ENCODE results near the gene AHNAK. TPM values are rescaled to one million over a fixed set of nuclear protein-coding genes. Genes with fewer than 3 reads are reported as not detected.
"Not testable (repeated sequence)": the region's sequence is repeated elsewhere in the genome, so short reads cannot be mapped to it uniquely, and the experiment has no call there.

AHNAK gene
- total RNA-seq, 1 experiment from 2014 or later: 60.1 TPM

DNA sequence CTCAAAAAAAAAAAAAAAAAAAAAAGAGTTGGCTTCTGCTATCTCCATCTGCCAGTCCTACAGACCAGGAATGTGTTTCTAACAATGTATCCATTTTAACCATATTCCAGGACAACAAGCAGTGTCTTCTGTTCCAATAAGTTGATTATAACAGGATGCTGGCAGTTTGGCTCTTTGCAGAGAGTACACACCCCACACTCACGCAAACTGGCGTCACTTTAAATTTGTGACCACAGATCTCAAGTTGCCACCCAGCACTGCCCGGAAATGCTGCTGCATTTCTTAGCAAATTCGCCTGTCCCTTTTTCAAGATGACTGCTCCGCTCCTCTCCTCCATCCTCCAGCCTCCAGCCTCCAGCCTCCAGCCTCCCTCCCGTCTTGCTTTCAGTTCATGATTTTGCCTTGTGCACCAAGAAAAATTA is 83.5 kb downstream of the AHNAK start:
- peak; percentile 86 for DNase-seq (ENCODE audit: low spot score)

GRCh38 chr11:62462508-62462892 is 84.1 kb downstream of the AHNAK start:
- DNase-seq (ENCODE audit: low spot score): no peak

DNA sequence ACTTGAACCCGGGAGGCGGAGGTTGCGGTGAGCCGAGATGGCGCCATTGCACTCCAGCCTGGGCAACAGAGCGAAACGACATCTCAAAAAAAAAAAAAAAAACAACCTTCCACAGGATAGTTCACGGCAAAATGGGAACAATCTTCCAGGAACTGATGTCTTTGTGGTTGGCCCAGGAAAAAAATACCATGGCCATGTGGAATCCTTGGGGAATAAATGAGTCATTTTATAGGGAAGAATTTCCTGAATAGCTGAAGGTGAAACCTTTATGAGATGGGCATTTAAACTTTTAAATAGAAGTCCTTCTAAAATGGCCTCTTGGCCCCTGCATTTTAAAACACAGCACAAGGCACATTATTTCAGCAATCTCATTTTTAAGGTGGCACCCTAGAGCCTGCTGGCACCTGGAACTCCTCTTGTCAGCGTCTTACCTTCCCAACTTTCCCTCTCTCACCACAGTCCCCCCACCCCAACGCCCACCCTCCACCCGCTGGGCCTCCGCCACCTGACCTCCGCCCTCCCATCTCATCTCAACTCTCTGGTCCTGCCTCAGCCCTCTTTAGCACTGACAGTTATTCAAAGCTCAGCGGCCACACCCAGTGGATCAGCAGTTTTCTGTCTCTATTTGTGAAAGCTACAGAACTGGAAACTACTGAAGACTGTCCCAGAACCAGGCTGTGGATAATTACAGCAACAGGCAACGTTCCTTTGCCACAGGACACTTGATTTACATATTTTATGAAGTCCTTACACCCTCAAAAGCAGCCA is 84.7 kb downstream of the AHNAK start:
- peak; percentile 89 for DNase-seq (ENCODE audit: low spot score)

GRCh38 chr11:62459080-62459479 is 87.5 kb downstream of the AHNAK start:
- no peak for DNase-seq (ENCODE audit: low spot score)

DNA sequence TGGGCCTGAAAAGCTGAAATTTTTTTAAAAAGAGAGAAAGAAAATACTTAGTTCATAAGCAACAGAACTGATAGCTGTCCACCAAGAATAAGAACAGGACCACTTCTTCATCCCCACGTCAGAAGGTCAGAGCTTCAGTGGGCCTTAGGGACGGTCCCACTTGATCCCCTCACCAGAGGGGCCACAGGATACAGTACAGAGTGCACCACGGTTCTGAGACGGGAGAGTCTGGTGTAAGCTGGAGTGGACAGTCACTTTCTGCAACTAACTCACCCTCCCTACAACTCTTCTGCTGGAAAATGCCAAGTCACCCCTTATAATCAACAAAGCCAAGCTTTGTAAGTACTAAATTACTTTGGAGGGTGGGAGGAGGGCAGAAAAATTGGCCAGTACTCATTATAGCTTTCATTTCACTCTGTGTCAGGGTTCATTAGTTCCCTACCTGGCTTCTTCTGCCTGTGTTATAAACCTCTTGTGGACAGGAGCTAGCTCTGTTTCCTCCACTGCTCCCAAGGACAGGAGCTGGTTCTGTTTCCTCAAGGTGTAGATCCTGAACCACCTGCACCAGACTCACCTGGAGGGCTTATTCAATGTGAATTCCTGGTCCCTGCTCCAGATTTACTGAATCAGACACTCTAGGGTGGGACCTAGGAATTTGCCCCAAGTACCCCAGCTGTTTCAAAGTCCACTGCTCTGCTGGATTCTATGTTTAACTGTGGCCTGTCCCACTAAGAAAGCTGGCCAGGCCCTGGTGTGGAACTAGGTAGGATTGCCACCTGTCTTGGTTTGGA is 88.2 kb downstream of the AHNAK start:
- peak; percentile 78 for DNase-seq (ENCODE audit: low spot score)

GRCh38 chr11:62457478-62457877 is 89.1 kb downstream of the AHNAK start:
- DNase-seq (ENCODE audit: low spot score): no peak

DNA sequence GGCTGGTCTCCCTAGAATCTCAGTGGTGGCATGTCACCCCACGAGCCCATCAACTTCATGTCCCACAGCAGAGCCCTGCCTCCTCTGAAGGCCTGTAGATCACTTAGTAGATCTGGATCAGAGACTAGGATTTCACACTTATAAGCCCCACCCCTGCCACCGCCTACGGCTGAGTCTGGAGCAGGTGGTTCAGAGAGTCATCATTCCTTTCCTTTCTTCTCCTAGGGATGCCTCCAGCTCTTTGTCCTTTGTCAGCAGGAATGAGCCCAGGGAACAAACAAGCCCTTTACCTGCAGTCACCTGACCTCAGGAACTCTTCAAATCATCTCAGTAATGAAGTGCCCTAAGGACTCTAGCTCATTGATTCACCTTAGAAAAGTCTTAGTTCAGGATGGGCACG is 90.0 kb downstream of the AHNAK start:
- no peak for DNase-seq (ENCODE audit: low spot score)

- no peak for DNase-seq (ENCODE audit: low spot score)
Observed at GRCh38 chr11:62452839-62453468, 93.7 kb downstream of the AHNAK start.

- no peak for DNase-seq (ENCODE audit: low spot score)
Observed at GRCh38 chr11:62452261-62452660, 94.3 kb downstream of the AHNAK start.

GRCh38 chr11:62451241-62451621 is 95.4 kb downstream of the AHNAK start:
- no peak for DNase-seq (ENCODE audit: low spot score)

DNA sequence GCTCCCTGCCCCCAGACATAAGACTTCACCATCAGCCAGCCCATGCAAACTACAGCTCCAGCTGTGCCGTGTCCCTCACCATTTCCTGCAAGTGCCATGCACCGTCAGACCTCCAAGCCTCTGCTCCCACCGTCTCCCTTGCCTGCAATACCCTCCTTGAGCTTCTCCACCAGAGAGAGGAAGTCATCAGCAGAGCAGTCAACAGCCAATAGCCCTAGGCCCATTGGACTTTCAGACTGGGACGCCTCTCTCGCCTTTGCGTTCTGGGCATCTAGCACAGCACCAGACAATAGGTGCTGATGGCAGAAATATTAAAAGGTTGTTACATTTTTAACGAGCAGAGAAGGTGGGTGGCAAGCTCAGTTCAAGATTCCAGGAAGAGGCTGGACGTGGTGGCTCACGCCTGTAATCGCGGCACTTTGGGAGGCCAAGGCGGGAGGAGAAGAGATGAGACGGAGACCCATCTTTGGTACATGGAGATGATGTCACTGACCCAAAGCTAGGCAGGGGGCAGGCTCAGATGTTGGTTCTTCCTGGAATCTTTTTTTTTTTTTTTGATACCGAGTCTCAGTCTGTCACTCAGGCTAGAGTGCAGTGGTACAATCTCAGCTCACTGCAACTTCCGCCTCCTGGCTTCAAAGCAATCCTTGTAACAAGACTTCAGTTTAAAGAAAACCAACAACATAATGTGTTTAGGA is 95.9 kb downstream of the AHNAK start:
- no peak for DNase-seq (ENCODE audit: low spot score)

- DNase-seq (ENCODE audit: low spot score): not testable (repeated sequence)
Observed at GRCh38 chr11:62449912-62450311, 96.7 kb downstream of the AHNAK start.

GRCh38 chr11:62449451-62449851 is 97.2 kb downstream of the AHNAK start:
- DNase-seq (ENCODE audit: low spot score): peak; percentile 35

DNA sequence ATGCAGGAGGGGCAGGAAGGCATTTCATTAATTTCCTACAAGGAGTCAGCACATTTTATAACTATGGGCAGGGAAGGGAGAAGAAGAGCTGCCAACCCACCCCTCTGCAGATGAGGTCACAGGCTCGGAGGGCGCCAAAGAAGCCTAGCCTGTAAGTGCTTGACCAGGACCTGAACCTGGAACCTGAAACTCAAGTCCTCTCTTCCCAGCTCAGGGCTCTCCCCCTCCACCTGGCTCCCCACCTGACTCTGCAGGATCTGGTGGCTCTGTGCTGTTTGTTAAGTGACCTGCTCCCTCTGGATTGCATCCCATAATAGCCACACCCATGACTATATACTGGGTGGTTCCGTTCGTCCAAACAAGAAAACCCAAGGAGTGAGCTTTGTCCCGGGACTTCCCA is 100.5 kb downstream of the AHNAK start:
- no peak for DNase-seq (ENCODE audit: low spot score)

GRCh38 chr11:62445314-62445740 is 101.3 kb downstream of the AHNAK start:
- DNase-seq (ENCODE audit: low spot score): no peak

DNA sequence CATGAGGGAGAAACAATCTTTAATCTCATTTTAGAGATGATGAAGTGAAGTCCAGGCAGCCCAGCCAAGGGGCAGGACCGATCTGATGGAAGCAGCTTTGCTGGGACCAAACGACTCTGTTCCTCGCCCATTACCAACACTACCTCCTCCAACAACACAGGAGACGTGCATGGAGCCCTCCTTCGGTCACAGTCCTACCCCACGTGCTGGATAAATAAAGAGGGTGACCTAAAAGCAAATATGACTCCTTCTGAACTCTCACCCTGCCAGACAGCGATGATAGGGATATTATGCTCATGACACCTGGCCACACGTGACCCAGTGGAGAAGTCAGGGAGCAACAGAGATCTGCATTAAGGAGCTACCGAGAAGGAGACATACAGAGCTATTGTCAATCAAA is 101.8 kb downstream of the AHNAK start:
- no peak for DNase-seq (ENCODE audit: low spot score)

DNA sequence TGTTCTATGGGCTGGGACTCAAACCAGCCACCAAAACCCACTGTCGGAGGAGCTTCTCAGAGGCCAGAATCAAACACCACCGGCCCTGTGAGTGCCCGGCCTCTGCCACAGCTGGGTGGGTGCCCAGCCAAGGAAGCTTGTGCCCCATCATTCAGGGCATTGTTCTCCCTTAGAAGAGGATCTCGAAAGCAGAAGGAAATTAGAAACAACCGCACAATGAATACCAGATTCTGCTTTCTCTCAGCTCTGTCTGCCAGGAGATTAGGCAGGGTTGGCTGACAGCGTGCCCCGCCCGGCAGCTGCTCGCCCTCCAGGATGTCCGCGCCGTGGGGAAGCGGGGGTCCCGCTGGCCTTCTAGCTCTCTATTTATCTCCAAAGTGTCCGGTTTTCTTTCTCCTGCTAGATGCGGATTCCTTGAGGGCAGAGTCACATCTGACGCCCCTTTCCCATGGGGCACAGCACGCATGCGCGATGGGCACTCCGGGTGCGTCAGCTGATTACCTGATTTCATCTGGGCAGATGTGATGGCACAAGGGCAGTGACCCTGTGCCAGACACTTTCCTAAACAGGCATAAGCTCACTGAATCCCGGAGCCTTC is 102.3 kb downstream of the AHNAK start:
- DNase-seq (ENCODE audit: low spot score): no peak

GRCh38 chr11:62443390-62444235 is 103.0 kb downstream of the AHNAK start:
- no peak for DNase-seq (ENCODE audit: low spot score)

DNA sequence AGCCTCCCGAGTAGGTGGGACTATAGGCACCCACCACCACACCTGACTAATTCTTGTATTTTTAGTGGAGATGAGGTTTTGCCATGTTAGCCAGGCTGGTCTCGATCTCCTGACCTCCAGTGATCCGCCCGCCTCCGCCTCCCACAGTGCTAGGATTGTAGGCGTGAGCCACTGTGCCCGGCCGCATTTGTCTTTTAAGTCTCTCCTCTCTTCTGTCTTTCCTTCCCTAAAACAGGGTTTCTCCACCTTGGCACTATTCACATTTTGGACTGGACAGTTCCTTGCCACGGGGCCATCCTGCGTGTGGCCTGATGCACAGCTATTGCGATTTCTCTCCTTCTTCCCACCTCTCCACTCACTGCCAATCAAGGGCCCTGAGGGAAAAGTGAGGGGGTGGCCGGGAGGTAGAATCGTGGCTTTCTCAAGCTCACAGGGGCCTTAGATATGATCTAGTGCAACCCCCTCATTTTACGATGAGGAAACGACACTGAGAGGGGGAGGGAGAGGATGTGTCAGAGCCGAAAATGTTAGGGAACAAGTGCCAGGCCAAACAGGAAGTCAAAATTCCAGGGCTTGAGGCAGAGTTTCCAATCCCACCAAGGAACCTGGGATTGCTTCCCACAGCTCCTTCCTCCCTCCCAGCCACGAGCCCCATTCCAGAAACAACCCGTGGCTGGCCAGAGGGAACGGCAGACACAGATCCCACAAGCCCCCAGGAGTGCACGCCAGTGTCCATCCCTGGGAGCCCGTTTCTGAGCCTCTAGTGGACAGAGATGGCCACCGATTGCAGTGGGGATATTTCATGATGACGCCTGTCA is 106.6 kb downstream of the AHNAK start:
- DNase-seq (ENCODE audit: low spot score): no peak

- DNase-seq (ENCODE audit: low spot score): no peak
Observed at GRCh38 chr11:62438641-62439040, 108.0 kb downstream of the AHNAK start.
